K562 (cell line): ENCODE results near the gene PCP2. TPM values are rescaled to one million over a fixed set of nuclear protein-coding genes. Genes with fewer than 3 reads are reported as not detected.

ENCODE experiments used
- ADNP ChIP-seq: fragments of 200-800 bp; sonication (Bioruptor generic); IDR thresholded peaks from 2 replicates; pipeline ENCODE4 v1.6.1; 2016; ENCODE audit warnings: missing genetic modification characterization, missing compliant biosample characterization
- CXXC5 ChIP-seq: fragments of 250-450 bp; sonication (Bioruptor Pico); IDR thresholded peaks from 2 replicates; pipeline ENCODE4 v1.8.0; 2022; ENCODE audit warnings: inconsistent platforms, mild to moderate bottlenecking, moderate library complexity
- FOXJ3 ChIP-seq: sonication (generic); formaldehyde crosslinking; IDR thresholded peaks from 2 replicates; pipeline ENCODE4 v1.4.0; 2020; ENCODE audit warnings: mild to moderate bottlenecking, missing genetic modification reagents
- LARP7 ChIP-seq: fragments of 450-650 bp; IDR thresholded peaks from 2 replicates; pipeline ENCODE4 v1.6.1; 2016
- NR2F6 ChIP-seq: fragments of 450-650 bp; formaldehyde crosslinking; IDR thresholded peaks from 2 replicates; pipeline ENCODE4 v1.4.0; 2020; ENCODE audit warnings: mild to moderate bottlenecking
- PHB ChIP-seq: fragments of 250-450 bp; sonication (Bioruptor Pico); IDR thresholded peaks from 2 replicates; pipeline ENCODE4 v1.5.0; 2021
- RFX7 ChIP-seq: fragments of 250-450 bp; sonication (Bioruptor Pico); IDR thresholded peaks from 2 replicates; pipeline ENCODE4 v1.5.1; 2021; ENCODE audit warnings: mild to moderate bottlenecking
- SAP30 ChIP-seq: fragments of 200-600 bp; sonication (generic); IDR thresholded peaks from 2 replicates; pipeline ENCODE4 v1.6.1; 2012; ENCODE audit warnings: borderline replicate concordance, low read depth, mild to moderate bottlenecking, moderate library complexity, low read length, control low read depth, inconsistent platforms; ENCODE audit not compliant: insufficient read depth, poor library complexity, severe bottlenecking
- SRF ChIP-seq, 2 experiments: fragments of 250-450, 450-650 bp in 1 of 2; sonication (Bioruptor Pico) in 1 of 2; sonication (generic) in 1 of 2; formaldehyde crosslinking; IDR thresholded peaks; 2 replicates each; pipeline versions ENCODE4 v1.5.0 to v1.5.1; 2020 to 2022; ENCODE audit warnings: mild to moderate bottlenecking in 1 of 2, missing genetic modification reagents in 1 of 2
- THAP7 ChIP-seq: fragments of 250-450 bp; sonication (Bioruptor Pico); IDR thresholded peaks from 2 replicates; pipeline ENCODE4 v1.5.0; 2021
- THRAP3 ChIP-seq: fragments of 450-650 bp; IDR thresholded peaks from 2 replicates; pipeline ENCODE4 v1.6.1; 2016; ENCODE audit warnings: mild to moderate bottlenecking, inconsistent platforms, borderline replicate concordance
- TOE1 ChIP-seq, 2 experiments: fragments of 450-650 bp in 1 of 2; sonication (generic) in 1 of 2; formaldehyde crosslinking in 1 of 2; IDR thresholded peaks; 2 replicates each; pipeline versions ENCODE4 v1.7.1 to v1.8.0; 2016 to 2022; ENCODE audit warnings: borderline replicate concordance in 2 of 2, mild to moderate bottlenecking in 2 of 2, antibody characterized with exemption in 1 of 2, inconsistent platforms in 1 of 2, low read depth in 1 of 2, missing genetic modification reagents in 1 of 2, moderate library complexity in 1 of 2
- TRIM28 ChIP-seq: fragments of 450-650 bp; IDR thresholded peaks from 2 replicates; pipeline ENCODE4 v1.6.1; 2017
- U2AF2 ChIP-seq: fragments of 200-400 bp; formaldehyde crosslinking; optimal IDR thresholded peaks from 2 replicates; pipeline ENCODE3; 2017; ENCODE audit warnings: low read depth, mild to moderate bottlenecking, low read length
- ZBTB26 ChIP-seq: fragments of 450-650 bp; formaldehyde crosslinking; IDR thresholded peaks from 2 replicates; pipeline ENCODE4 v1.4.0; 2022; ENCODE audit warnings: missing genetic modification characterization
- ZMIZ1 ChIP-seq, 2 experiments: fragments of 150-350 bp in 1 of 2; IDR thresholded peaks; 2 replicates each; pipeline ENCODE4 v1.6.1; 2012 to 2016; ENCODE audit warnings: low read depth in 2 of 2, low read length in 2 of 2, mild to moderate bottlenecking in 1 of 2, moderate library complexity in 1 of 2
- ZNF583 ChIP-seq: fragments of 250-450 bp; sonication (Bioruptor Pico); IDR thresholded peaks from 2 replicates; pipeline ENCODE4 v1.4.0; 2020
- ZNF592 ChIP-seq: fragments of 450-650 bp; IDR thresholded peaks from 2 replicates; pipeline ENCODE4 v1.6.1; 2017; ENCODE audit warnings: antibody characterized with exemption, mild to moderate bottlenecking
- ZNF695 ChIP-seq: fragments of 450-650 bp; formaldehyde crosslinking; IDR thresholded peaks from 2 replicates; pipeline ENCODE4 v1.4.0; 2020; ENCODE audit warnings: mild to moderate bottlenecking, moderate library complexity
- polyA plus RNA-seq, 8 experiments: library from polyadenylated mRNA; depleted of rRNA in 4 of 8; stranded (reverse) in 5 of 8; unstranded in 3 of 8; fragments of >200 nt; fragmentation: Nextera tagmentation in 2 of 8; fragmentation: Illumina TruSeq in 1 of 8; extraction: Ambion mirVana in 2 of 8; extraction: Trizol in 1 of 8; gene quantifications; 2 replicates each; pipeline versions ENCODE4 v1.2.1 to v1.2.3, GENCODE V29; 2011 to 2014; ENCODE audit warnings: inconsistent platforms in 1 of 8, missing spikeins in 1 of 8
- total RNA-seq, 7 experiments: library from RNA; depleted of rRNA in 6 of 7; stranded (reverse); fragments of >200 nt in 6 of 7; fragmentation: Illumina TruSeq in 2 of 7; extraction: Trizol in 2 of 7; gene quantifications; 2 replicates each; pipeline versions ENCODE4 v1.2.1 to v1.2.3, GENCODE V29; 2011 to 2021; ENCODE audit warnings: low replicate concordance in 1 of 7

Gene PCP2
- total and polyA plus RNA-seq, 9 of the 15 experiments (the other 6 are each of a cell fraction or from before 2014, with no cell fraction given): 0.17 to 1.3 (median 0.49) TPM; not detected in 3

DNA sequence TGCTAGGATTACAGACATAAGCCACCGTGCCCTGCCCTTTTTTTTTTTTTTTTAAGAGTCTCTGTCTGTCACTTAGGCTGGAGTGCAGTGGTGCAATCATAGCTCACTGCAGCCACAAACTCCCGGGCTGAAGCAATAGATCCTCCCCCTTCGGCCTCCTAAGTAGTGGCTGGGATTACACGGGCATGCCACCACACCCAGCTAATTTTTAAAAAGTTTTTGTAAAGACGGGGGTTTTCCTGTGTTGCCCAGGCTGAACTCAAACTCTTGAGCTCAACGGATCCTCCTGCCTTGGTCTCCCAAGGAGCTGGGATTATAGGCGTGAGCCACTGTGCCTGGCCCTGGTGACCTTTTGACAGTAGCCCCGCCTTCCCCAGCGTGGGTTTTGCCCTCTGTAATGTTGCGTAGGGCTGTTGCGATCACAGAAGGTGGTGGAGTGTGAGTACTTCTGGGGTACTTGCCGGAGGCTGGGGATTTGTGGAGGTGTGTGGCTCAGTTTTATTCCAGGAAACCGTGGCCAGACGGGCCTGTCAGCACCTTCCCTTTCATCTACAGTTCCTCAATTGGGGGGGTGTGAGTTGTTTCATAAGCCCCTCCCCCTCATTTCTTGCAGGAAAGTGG lies 23.7 kb upstream of the PCP2 start (continued):
- no peak for TF ChIP-seq ZMIZ1 (IDR thresholded peaks at IDR 0.05; ENCODE audit: low read depth in 2 of 2, low read length in 2 of 2)
- TF ChIP-seq ZBTB26 (CRISPR knock-in tag): no peak
- TF ChIP-seq LARP7: no peak
- no peak for TF ChIP-seq SRF (CRISPR knock-in tag; IDR thresholded peaks at IDR 0.05)
- no peak for TF ChIP-seq TRIM28
- no peak for TF ChIP-seq ZNF695
- no peak for TF ChIP-seq ZNF592
- no peak for TF ChIP-seq CXXC5
- no peak for TF ChIP-seq FOXJ3 (CRISPR knock-in tag)
- no peak for TF ChIP-seq RFX7
- no peak for TF ChIP-seq ADNP (tag)
- no peak for TF ChIP-seq ZNF583
- TF ChIP-seq PHB (CRISPR knock-in tag): no peak
- TF ChIP-seq TOE1 (IDR thresholded peaks at IDR 0.05; ENCODE audit: borderline replicate concordance): no peak
- TF ChIP-seq TOE1 (CRISPR knock-in tag; IDR thresholded peaks at IDR 0.05; ENCODE audit: borderline replicate concordance, low read depth): no peak
- TF ChIP-seq THAP7 (CRISPR knock-in tag): no peak
- no peak for TF ChIP-seq SAP30
- TF ChIP-seq U2AF2: no peak
- TF ChIP-seq NR2F6 (CRISPR knock-in tag): no peak
- TF ChIP-seq THRAP3: no peak
